CD4-positive, CD25-positive, alpha-beta regulatory T cell (primary cell): ENCODE results near the gene CMTM7. TPM values are rescaled to one million over a fixed set of nuclear protein-coding genes. Genes with fewer than 3 reads are reported as not detected.

Source experiments
- ATAC-seq, 2 donors: fragments of 150-1000 bp; cut with Tn5 transposase; one replicate each; pipeline ENCODE4 v1.10.0; 2021; ENCODE audit warnings: low read depth in 2 of 2, moderate number of reproducible peaks in 2 of 2, moderate library complexity in 1 of 2
- DNase-seq, 3 donors: peaks; one replicate each; pipeline versions ENCODE4 v3.0.0 to v3.0.0-alpha.2; 2012 to 2022; ENCODE audit warnings: mixed read lengths in 1 of 3
- H3K27ac ChIP-seq: one replicate; pipeline ENCODE4 v1.7.0; 2013; ENCODE audit warnings: mild to moderate bottlenecking, low read length; ENCODE audit not compliant: insufficient read depth, poor library complexity, severe bottlenecking
- H3K27me3 ChIP-seq: one replicate; pipeline ENCODE4 v1.7.0; 2013; ENCODE audit warnings: low read length; ENCODE audit not compliant: control insufficient read depth, insufficient read depth
- H3K36me3 ChIP-seq: one replicate; pipeline ENCODE4 v1.7.0; 2013; ENCODE audit warnings: mild to moderate bottlenecking, low read length, moderate library complexity; ENCODE audit not compliant: control insufficient read depth, insufficient read depth
- H3K4me1 ChIP-seq: 2 replicates; pipeline ENCODE4 v1.7.0; 2013; ENCODE audit warnings: mild to moderate bottlenecking, low read length; ENCODE audit not compliant: insufficient read depth, control insufficient read depth, poor library complexity, severe bottlenecking
- H3K4me3 ChIP-seq: one replicate; pipeline ENCODE4 v1.7.0; 2013; ENCODE audit warnings: low read depth, mild to moderate bottlenecking, low read length, moderate library complexity
- H3K9me3 ChIP-seq, 2 experiments: 1 replicate in 1 of 2; 2 replicates in 1 of 2; pipeline ENCODE4 v1.7.0; 2013; ENCODE audit warnings: low read length in 2 of 2, mild to moderate bottlenecking in 1 of 2, moderate library complexity in 1 of 2; ENCODE audit not compliant: control insufficient read depth in 2 of 2
- H3K27ac Mint-ChIP-seq, 3 donors: one replicate each; pipeline ENCODE4 v1.8.0; 2020 to 2022; ENCODE audit warnings: mild to moderate bottlenecking in 3 of 3, mixed read lengths in 3 of 3, moderate library complexity in 2 of 3
- H3K27me3 Mint-ChIP-seq: one replicate; pipeline ENCODE4 v1.8.0; 2022; ENCODE audit warnings: mild to moderate bottlenecking, mixed read lengths
- H3K36me3 Mint-ChIP-seq: one replicate; pipeline ENCODE4 v1.8.0; 2020; ENCODE audit warnings: mixed read lengths
- H3K4me1 Mint-ChIP-seq, 4 donors: one replicate each; pipeline ENCODE4 v1.8.0; 2020 to 2022; ENCODE audit warnings: mixed read lengths in 4 of 4, mild to moderate bottlenecking in 1 of 4
- H3K4me3 Mint-ChIP-seq, 4 donors: one replicate each; pipeline ENCODE4 v1.8.0; 2020 to 2022; ENCODE audit warnings: mild to moderate bottlenecking in 4 of 4, mixed read lengths in 4 of 4, moderate library complexity in 3 of 4
- H3K9me3 Mint-ChIP-seq, 7 donors: one replicate each; pipeline ENCODE4 v1.8.0; 2020 to 2022; ENCODE audit warnings: mixed read lengths in 7 of 7, mild to moderate bottlenecking in 3 of 7, moderate library complexity in 2 of 7
- polyA plus RNA-seq, 4 donors: library from polyadenylated mRNA; unstranded; fragments of 300-500 nt; fragmentation: Illumina TruSeq; gene quantifications; one replicate each; pipeline ENCODE4 v1.2.3, GENCODE V29; 2021
- total RNA-seq: library from RNA; stranded (reverse); gene quantifications from one replicate; pipeline ENCODE4 v1.2.3, GENCODE V29; 2022

Gene CMTM7
- total and polyA plus RNA-seq, 5 donors from 2014 or later, result 77.3 to 231 (median 144) TPM

DNA sequence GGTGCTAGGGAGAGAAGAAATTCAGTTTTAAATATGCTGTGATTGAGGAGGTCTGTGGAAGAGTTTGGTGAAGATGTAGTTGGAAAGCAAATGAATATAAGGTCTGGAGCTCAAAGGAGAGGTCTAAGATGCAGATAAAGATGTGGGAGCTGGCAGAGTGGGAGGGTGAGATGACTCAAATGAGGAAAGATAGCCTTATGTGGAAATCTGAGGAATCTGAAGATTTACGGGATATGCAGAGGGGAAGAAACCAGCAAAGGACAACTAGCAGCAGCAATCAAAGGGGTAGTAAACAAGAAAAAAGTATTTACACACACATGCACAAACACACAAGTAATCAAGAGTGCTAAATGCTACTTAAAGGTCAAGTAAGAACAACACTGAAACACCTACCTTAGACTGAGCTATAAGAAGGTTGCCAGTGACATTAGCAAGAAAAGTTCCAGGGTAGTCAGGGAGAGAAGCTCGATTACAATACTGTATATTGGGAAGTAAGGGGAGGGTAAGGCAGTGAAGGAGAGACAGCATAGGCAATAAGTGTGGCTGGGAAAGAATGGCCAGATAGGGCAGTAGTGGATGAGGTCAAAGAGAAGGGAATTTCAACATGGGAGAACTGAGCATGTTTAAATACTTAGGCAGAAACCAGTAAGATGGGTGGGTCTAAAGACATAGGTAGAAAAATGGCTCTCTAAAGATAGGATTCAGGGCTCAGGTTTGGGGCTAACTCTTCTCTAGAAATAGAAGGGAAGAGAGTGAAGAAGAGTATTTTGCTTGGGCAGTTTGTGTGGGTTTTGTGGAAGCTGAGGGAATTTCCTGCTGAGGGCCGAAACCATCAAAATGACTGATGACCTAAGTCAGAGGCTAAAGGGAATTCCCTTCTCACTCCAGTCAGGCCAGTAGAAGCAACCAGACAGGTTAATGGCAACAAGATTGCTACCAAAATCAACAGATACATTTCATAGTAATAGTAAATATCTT, 102.1 kb downstream of the CMTM7 start:
- H3K27me3 Mint-ChIP-seq, result no peaks in the 10 kb centered on the region
- DNase-seq, result no peak
- Histone ChIP-seq H3K4me1 (peaks cover 29% of the 10 kb centered on the region), H3K4me3 (peak overlapping the region; percentile 2), H3K27ac (peak overlapping the region; percentile 35), H3K36me3 (peaks cover 36% of the 10 kb centered on the region), H3K27me3 (no peaks in the 10 kb centered on the region), H3K9me3 (no peaks in the 10 kb centered on the region)
- H3K9me3 Mint-ChIP-seq, result peaks cover 0 to 1% (median 0%) of the 10 kb centered on the region in 7 donors
- H3K4me1 Mint-ChIP-seq, result peaks cover 13 to 29% (median 25%) of the 10 kb centered on the region in 4 donors
- no peak overlapping the region for H3K27ac Mint-ChIP-seq
- peaks cover 15% of the 10 kb centered on the region for H3K36me3 Mint-ChIP-seq
- ATAC-seq, result peak; percentile 4 to 10
- no peak overlapping the region for H3K4me3 Mint-ChIP-seq

GRCh38 chr3:32495085-32495484, 103.4 kb downstream of the CMTM7 start:
- peak overlapping the region in 1 of 3 donors; percentile 61 for H3K27ac Mint-ChIP-seq
- Histone ChIP-seq H3K27me3 (no peaks in the 10 kb centered on the region), H3K27ac (no peak overlapping the region), H3K4me3 (no peak overlapping the region), H3K36me3 (peaks cover 41% of the 10 kb centered on the region), H3K9me3 (no peaks in the 10 kb centered on the region), H3K4me1 (peaks cover 38% of the 10 kb centered on the region)
- peaks cover 18% of the 10 kb centered on the region for H3K36me3 Mint-ChIP-seq
- no peaks in the 10 kb centered on the region for H3K27me3 Mint-ChIP-seq
- DNase-seq (no peak), ATAC-seq (no peak)
- peak overlapping the region in 1 of 4 donors; percentile 33 for H3K4me3 Mint-ChIP-seq
- peaks cover 0 to 1% (median 0%) of the 10 kb centered on the region in 7 donors for H3K9me3 Mint-ChIP-seq
- H3K4me1 Mint-ChIP-seq, result peaks cover 19 to 39% (median 35%) of the 10 kb centered on the region in 4 donors

DNA sequence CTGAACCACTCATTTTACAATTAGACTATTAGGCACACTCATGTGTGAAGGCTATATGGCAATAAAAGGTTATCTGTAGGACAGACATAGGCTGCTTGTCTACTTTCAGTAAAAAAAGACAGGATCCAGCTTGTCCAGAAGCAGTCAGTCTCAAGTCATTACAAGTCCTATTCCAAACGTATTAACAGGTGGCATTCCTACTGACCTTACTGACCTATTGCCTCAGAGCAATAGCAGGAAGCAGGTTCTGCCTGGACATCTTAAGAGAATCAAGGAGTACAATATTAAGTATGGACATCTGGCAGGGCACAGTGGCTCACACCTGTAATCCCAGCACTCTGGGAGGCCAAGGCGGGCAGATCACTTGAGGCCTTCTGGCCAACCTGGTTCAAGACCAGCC, 104.0 kb downstream of the CMTM7 start:
- peaks cover 40% of the 10 kb centered on the region for H3K36me3 ChIP-seq
- Mint-ChIP-seq H3K4me1 (peaks cover 24 to 45% (median 40%) of the 10 kb centered on the region in 4 donors), H3K27ac (no peak overlapping the region), H3K36me3 (peaks cover 18% of the 10 kb centered on the region), H3K27me3 (no peaks in the 10 kb centered on the region), H3K4me3 (peak overlapping the region in 2 of 4 donors; percentile 33 to 39), H3K9me3 (peaks cover 0 to 1% (median 0%) of the 10 kb centered on the region in 7 donors)
- H3K27ac ChIP-seq, result no peak overlapping the region
- no peak overlapping the region for H3K4me3 ChIP-seq
- no peaks in the 10 kb centered on the region for H3K27me3 ChIP-seq
- H3K9me3 ChIP-seq, result no peaks in the 10 kb centered on the region
- no peak for ATAC-seq
- H3K4me1 ChIP-seq, result peaks cover 43% of the 10 kb centered on the region
- no peak for DNase-seq

- H3K9me3 ChIP-seq, result no peaks in the 10 kb centered on the region
- peaks cover 4% of the 10 kb centered on the region for H3K27me3 Mint-ChIP-seq
- no peak overlapping the region for H3K4me3 ChIP-seq
- peaks cover 0 to 1% (median 0%) of the 10 kb centered on the region in 7 donors for H3K9me3 Mint-ChIP-seq
- H3K27me3 ChIP-seq, result no peaks in the 10 kb centered on the region
- H3K4me1 ChIP-seq, result peaks cover 57% of the 10 kb centered on the region
- H3K27ac ChIP-seq, result no peak overlapping the region
- H3K36me3 Mint-ChIP-seq, result peaks cover 18% of the 10 kb centered on the region
- peaks cover 28 to 61% (median 56%) of the 10 kb centered on the region in 4 donors for H3K4me1 Mint-ChIP-seq
- H3K4me3 Mint-ChIP-seq, result peak overlapping the region; percentile 7 to 73 (median 16)
- ATAC-seq (no peak), DNase-seq (no peak)
- H3K36me3 ChIP-seq, result peaks cover 15% of the 10 kb centered on the region
- peak overlapping the region; percentile 10 to 77 (median 12) for H3K27ac Mint-ChIP-seq
These were observed 106.6 kb downstream of the CMTM7 start for GRCh38 chr3:32498252-32498651.

DNA sequence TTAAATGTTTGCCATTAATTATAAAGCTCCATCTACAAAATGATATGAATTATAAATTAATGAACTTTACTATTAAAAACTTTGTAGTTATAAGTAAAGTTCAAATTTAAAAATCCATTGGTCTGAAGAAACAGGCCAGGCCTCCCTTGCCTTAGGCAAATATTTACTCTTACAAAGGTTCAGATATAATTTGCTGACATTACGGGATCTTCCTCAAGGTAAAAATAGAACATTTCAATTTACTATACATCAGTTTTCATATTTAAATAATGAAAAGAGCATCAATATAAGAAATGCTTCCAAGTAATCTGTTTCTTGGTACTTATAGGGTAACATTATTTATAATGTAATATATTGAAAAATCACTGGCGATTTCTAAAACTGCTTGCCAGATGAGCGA, 107.3 kb downstream of the CMTM7 start:
- Mint-ChIP-seq H3K27ac (no peak overlapping the region), H3K9me3 (peaks cover 0 to 1% (median 0%) of the 10 kb centered on the region in 7 donors), H3K36me3 (peaks cover 18% of the 10 kb centered on the region), H3K4me1 (peaks cover 30 to 65% (median 56%) of the 10 kb centered on the region in 4 donors), H3K27me3 (peaks cover 4% of the 10 kb centered on the region), H3K4me3 (peak overlapping the region in 1 of 4 donors; percentile 97)
- H3K9me3 ChIP-seq, result no peaks in the 10 kb centered on the region
- no peak for DNase-seq
- ATAC-seq, result no peak
- H3K4me3 ChIP-seq, result peak overlapping the region; percentile 71
- H3K27me3 ChIP-seq, result no peaks in the 10 kb centered on the region
- no peak overlapping the region for H3K27ac ChIP-seq
- H3K36me3 ChIP-seq, result peaks cover 14% of the 10 kb centered on the region
- H3K4me1 ChIP-seq, result peaks cover 54% of the 10 kb centered on the region

GRCh38 chr3:32499585-32499984, 107.9 kb downstream of the CMTM7 start:
- peaks cover 0 to 1% (median 0%) of the 10 kb centered on the region in 7 donors for H3K9me3 Mint-ChIP-seq
- H3K27ac Mint-ChIP-seq, result peak overlapping the region; percentile 23 to 65 (median 56)
- Histone ChIP-seq H3K27me3 (no peaks in the 10 kb centered on the region), H3K36me3 (peaks cover 14% of the 10 kb centered on the region), H3K27ac (peak overlapping the region; percentile 45), H3K4me1 (peaks cover 49% of the 10 kb centered on the region), H3K9me3 (no peaks in the 10 kb centered on the region), H3K4me3 (peak overlapping the region; percentile 71)
- DNase-seq (no peak), ATAC-seq (no peak)
- peak overlapping the region in 3 of 4 donors; percentile 20 to 100 (median 97) for H3K4me3 Mint-ChIP-seq
- H3K4me1 Mint-ChIP-seq, result peaks cover 32 to 66% (median 56%) of the 10 kb centered on the region in 4 donors
- peaks cover 4% of the 10 kb centered on the region for H3K27me3 Mint-ChIP-seq
- H3K36me3 Mint-ChIP-seq, result peaks cover 18% of the 10 kb centered on the region

GRCh38 chr3:32500231-32500630, 108.6 kb downstream of the CMTM7 start:
- Histone ChIP-seq H3K27me3 (no peaks in the 10 kb centered on the region), H3K9me3 (no peaks in the 10 kb centered on the region), H3K4me3 (peak overlapping the region; percentile 71), H3K36me3 (peaks cover 11% of the 10 kb centered on the region), H3K27ac (peak overlapping the region; percentile 45), H3K4me1 (peaks cover 43% of the 10 kb centered on the region)
- H3K4me3 Mint-ChIP-seq, result peak overlapping the region; percentile 93 to 100 (median 96)
- peaks cover 4% of the 10 kb centered on the region for H3K27me3 Mint-ChIP-seq
- no peak for ATAC-seq
- no peak for DNase-seq
- peaks cover 18% of the 10 kb centered on the region for H3K36me3 Mint-ChIP-seq
- peaks cover 0 to 1% (median 0%) of the 10 kb centered on the region in 7 donors for H3K9me3 Mint-ChIP-seq
- H3K27ac Mint-ChIP-seq, result peak overlapping the region in 2 of 3 donors; percentile 65 to 74
- H3K4me1 Mint-ChIP-seq, result peaks cover 32 to 63% (median 52%) of the 10 kb centered on the region in 4 donors
